SK-N-SH treated with all-trans-retinoic acid at 6 μM for 48 hours (cell line): ENCODE measurements around the gene MRPL40.

Experiments used
- ATAC-seq: fragments of 200-7000 bp; cut with Tn5 transposase; 3 replicates; pipeline ENCODE4 v1.9.1; 2020; ENCODE audit warnings: mild to moderate bottlenecking, moderate library complexity
- ARNTL ChIP-seq: fragments of 450-650 bp; formaldehyde crosslinking; IDR thresholded peaks from 2 replicates; pipeline ENCODE4 v1.5.0; 2020; ENCODE audit warnings: low read depth, mild to moderate bottlenecking, moderate library complexity, borderline replicate concordance
- BACH2 ChIP-seq: fragments of 250-450 bp; sonication (Bioruptor Pico); IDR thresholded peaks from 2 replicates; pipeline ENCODE4 v1.9.0; 2021; ENCODE audit warnings: mild to moderate bottlenecking, borderline replicate concordance
- CSDC2 ChIP-seq: fragments of 250-450 bp; sonication (Bioruptor Pico); IDR thresholded peaks from 2 replicates; pipeline ENCODE4 v1.5.0; 2020; ENCODE audit warnings: mild to moderate bottlenecking, moderate library complexity
- ESRRG ChIP-seq: fragments of 250-450 bp; sonication (Bioruptor Pico); IDR thresholded peaks from 2 replicates; pipeline ENCODE4 v1.6.1; 2021; ENCODE audit warnings: mild to moderate bottlenecking
- OSR1 ChIP-seq: fragments of 250-450 bp; sonication (Bioruptor Pico); IDR thresholded peaks from 2 replicates; pipeline ENCODE4 v1.8.0; 2022; ENCODE audit warnings: moderate library complexity, mild to moderate bottlenecking, inconsistent platforms
- POU6F1 ChIP-seq: fragments of 250-450 bp; sonication (Bioruptor Pico); IDR thresholded peaks from 2 replicates; pipeline ENCODE4 v1.8.0; 2021; ENCODE audit warnings: low read depth, mild to moderate bottlenecking, moderate library complexity, borderline replicate concordance
- PPARA ChIP-seq: fragments of 250-450 bp; sonication (Bioruptor Pico); IDR thresholded peaks from 2 replicates; pipeline ENCODE4 v1.5.0; 2020; ENCODE audit warnings: mild to moderate bottlenecking, borderline replicate concordance
- RARB ChIP-seq: fragments of 250-450 bp; sonication (Bioruptor Pico); IDR thresholded peaks from 2 replicates; pipeline ENCODE4 v1.8.0; 2021; ENCODE audit warnings: mild to moderate bottlenecking, moderate library complexity
- TCF4 ChIP-seq: fragments of 250-450 bp; sonication (Bioruptor Pico); IDR thresholded peaks from 2 replicates; pipeline ENCODE4 v1.8.0; 2021; ENCODE audit warnings: mild to moderate bottlenecking, moderate library complexity, borderline replicate concordance
- TOX ChIP-seq: fragments of 250-450 bp; sonication (Bioruptor Pico); IDR thresholded peaks from 2 replicates; pipeline ENCODE4 v1.8.0; 2021; ENCODE audit warnings: mild to moderate bottlenecking, moderate library complexity, borderline replicate concordance
- ZFP3 ChIP-seq: fragments of 250-450 bp; sonication (Bioruptor Pico); IDR thresholded peaks from 2 replicates; pipeline ENCODE4 v1.5.0; 2020; ENCODE audit warnings: mild to moderate bottlenecking, moderate library complexity
- ZFP30 ChIP-seq: fragments of 450-650 bp; formaldehyde crosslinking; IDR thresholded peaks from 2 replicates; pipeline ENCODE4 v1.5.0; 2022; ENCODE audit warnings: mild to moderate bottlenecking, moderate library complexity
- ZNF565 ChIP-seq: fragments of 450-650 bp; formaldehyde crosslinking; conservative IDR thresholded peaks from 2 replicates; pipeline ENCODE4 v1.5.0; 2020; ENCODE audit warnings: low read depth, mild to moderate bottlenecking, moderate library complexity
- ZNF70 ChIP-seq: fragments of 450-650 bp; formaldehyde crosslinking; IDR thresholded peaks from 2 replicates; pipeline ENCODE4 v1.5.0; 2020; ENCODE audit warnings: mild to moderate bottlenecking, moderate library complexity
- ZNF8 ChIP-seq: fragments of 450-650 bp; formaldehyde crosslinking; IDR thresholded peaks from 2 replicates; pipeline ENCODE4 v1.5.0; 2020; ENCODE audit warnings: mild to moderate bottlenecking, moderate library complexity
- TF ChIP-seq, protein P1 (sequence below): fragments of 250-450 bp; sonication (Bioruptor Pico); IDR thresholded peaks from 2 replicates; pipeline ENCODE4 v1.5.1; 2020; ENCODE audit warnings: low read depth, mild to moderate bottlenecking, moderate library complexity
- TF ChIP-seq, protein P2 (sequence below): fragments of 250-450 bp; sonication (Bioruptor Pico); IDR thresholded peaks from 2 replicates; pipeline ENCODE4 v1.5.1; 2021; ENCODE audit warnings: mild to moderate bottlenecking, moderate library complexity
- TF ChIP-seq, protein P3 (sequence below): fragments of 250-450 bp; sonication (Bioruptor Pico); IDR thresholded peaks from 2 replicates; pipeline ENCODE4 v1.5.0; 2020; ENCODE audit warnings: mild to moderate bottlenecking, moderate library complexity

The MRPL40 gene

GRCh38 chr22:19412478-19412877 is 19.9 kb upstream of the MRPL40 start (continued):
- TF ChIP-seq OSR1 (no peak), TOX (CRISPR knock-in tag) (no peak), PPARA (CRISPR knock-in tag) (no peak)
- TF ChIP-seq, protein P1, sequence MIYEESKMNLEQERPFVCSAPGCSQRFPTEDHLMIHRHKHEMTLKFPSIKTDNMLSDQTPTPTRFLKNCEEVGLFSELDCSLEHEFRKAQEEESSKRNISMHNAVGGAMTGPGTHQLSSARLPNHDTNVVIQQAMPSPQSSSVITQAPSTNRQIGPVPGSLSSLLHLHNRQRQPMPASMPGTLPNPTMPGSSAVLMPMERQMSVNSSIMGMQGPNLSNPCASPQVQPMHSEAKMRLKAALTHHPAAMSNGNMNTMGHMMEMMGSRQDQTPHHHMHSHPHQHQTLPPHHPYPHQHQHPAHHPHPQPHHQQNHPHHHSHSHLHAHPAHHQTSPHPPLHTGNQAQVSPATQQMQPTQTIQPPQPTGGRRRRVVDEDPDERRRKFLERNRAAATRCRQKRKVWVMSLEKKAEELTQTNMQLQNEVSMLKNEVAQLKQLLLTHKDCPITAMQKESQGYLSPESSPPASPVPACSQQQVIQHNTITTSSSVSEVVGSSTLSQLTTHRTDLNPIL (CRISPR knock-in tag): no peak

- no peak for ATAC-seq
- TF ChIP-seq OSR1: no peak
- TF ChIP-seq, protein P2, sequence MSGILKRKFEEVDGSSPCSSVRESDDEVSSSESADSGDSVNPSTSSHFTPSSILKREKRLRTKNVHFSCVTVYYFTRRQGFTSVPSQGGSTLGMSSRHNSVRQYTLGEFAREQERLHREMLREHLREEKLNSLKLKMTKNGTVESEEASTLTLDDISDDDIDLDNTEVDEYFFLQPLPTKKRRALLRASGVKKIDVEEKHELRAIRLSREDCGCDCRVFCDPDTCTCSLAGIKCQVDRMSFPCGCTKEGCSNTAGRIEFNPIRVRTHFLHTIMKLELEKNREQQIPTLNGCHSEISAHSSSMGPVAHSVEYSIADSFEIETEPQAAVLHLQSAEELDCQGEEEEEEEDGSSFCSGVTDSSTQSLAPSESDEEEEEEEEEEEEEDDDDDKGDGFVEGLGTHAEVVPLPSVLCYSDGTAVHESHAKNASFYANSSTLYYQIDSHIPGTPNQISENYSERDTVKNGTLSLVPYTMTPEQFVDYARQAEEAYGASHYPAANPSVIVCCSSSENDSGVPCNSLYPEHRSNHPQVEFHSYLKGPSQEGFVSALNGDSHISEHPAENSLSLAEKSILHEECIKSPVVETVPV (CRISPR knock-in tag): no peak
- TF ChIP-seq POU6F1: no peak
Observed at GRCh38 chr22:19412923-19413322, 19.4 kb upstream of the MRPL40 start.

GRCh38 chr22:19419086-19419463 is 13.3 kb upstream of the MRPL40 start:
- no peak for ATAC-seq
- TF ChIP-seq RARB (CRISPR knock-in tag) (no peak), PPARA (CRISPR knock-in tag) (no peak), ZFP3 (CRISPR knock-in tag) (no peak), OSR1 (no peak), ZNF8 (CRISPR knock-in tag) (no peak), ESRRG (CRISPR knock-in tag) (no peak), BACH2 (CRISPR knock-in tag) (no peak), TOX (CRISPR knock-in tag) (no peak), ZNF70 (no peak), ARNTL (CRISPR knock-in tag) (no peak), ZNF565 (CRISPR knock-in tag) (no peak), CSDC2 (no peak), ZFP30 (no peak), TCF4 (no peak)
- TF ChIP-seq, protein P3, sequence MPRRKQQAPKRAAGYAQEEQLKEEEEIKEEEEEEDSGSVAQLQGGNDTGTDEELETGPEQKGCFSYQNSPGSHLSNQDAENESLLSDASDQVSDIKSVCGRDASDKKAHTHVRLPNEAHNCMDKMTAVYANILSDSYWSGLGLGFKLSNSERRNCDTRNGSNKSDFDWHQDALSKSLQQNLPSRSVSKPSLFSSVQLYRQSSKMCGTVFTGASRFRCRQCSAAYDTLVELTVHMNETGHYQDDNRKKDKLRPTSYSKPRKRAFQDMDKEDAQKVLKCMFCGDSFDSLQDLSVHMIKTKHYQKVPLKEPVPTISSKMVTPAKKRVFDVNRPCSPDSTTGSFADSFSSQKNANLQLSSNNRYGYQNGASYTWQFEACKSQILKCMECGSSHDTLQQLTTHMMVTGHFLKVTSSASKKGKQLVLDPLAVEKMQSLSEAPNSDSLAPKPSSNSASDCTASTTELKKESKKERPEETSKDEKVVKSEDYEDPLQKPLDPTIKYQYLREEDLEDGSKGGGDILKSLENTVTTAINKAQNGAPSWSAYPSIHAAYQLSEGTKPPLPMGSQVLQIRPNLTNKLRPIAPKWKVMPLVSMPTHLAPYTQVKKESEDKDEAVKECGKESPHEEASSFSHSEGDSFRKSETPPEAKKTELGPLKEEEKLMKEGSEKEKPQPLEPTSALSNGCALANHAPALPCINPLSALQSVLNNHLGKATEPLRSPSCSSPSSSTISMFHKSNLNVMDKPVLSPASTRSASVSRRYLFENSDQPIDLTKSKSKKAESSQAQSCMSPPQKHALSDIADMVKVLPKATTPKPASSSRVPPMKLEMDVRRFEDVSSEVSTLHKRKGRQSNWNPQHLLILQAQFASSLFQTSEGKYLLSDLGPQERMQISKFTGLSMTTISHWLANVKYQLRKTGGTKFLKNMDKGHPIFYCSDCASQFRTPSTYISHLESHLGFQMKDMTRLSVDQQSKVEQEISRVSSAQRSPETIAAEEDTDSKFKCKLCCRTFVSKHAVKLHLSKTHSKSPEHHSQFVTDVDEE: no peak
- TF ChIP-seq, protein P2 (CRISPR knock-in tag): no peak
- TF ChIP-seq, protein P1 (CRISPR knock-in tag): no peak
